HepG2 (cell line): ENCODE data around the gene NDUFS7. TPM values are rescaled to one million over a fixed set of nuclear protein-coding genes. Genes with fewer than 3 reads are reported as not detected.

ENCODE experiments used
- ATF7 ChIP-seq, 2 experiments: fragments of 450-650 bp in 1 of 2; sonication (generic) in 1 of 2; formaldehyde crosslinking in 1 of 2; IDR thresholded peaks; 2 replicates each; pipeline versions ENCODE4 v1.4.0 to v1.6.1; 2016 to 2020; ENCODE audit warnings: antibody characterized with exemption in 1 of 2, mild to moderate bottlenecking in 1 of 2, missing genetic modification reagents in 1 of 2
- HNRNPUL1 ChIP-seq: fragments of 200-400 bp; formaldehyde crosslinking; IDR thresholded peaks from 2 replicates; pipeline ENCODE4 v1.6.1; 2017; ENCODE audit warnings: low read depth, mild to moderate bottlenecking, low read length, moderate library complexity
- NFE2 ChIP-seq: sonication (generic); formaldehyde crosslinking; IDR thresholded peaks from 2 replicates; pipeline ENCODE4 v1.4.0; 2020; ENCODE audit warnings: missing genetic modification reagents
- SP1 ChIP-seq, 2 experiments: fragments of 450-650 bp in 1 of 2; sonication (generic) in 1 of 2; formaldehyde crosslinking in 1 of 2; IDR thresholded peaks; 2 replicates each; pipeline versions ENCODE4 v1.4.0 to v1.6.1; 2016 to 2020; ENCODE audit warnings: missing genetic modification reagents in 1 of 2
- SP140L ChIP-seq: sonication (generic); formaldehyde crosslinking; IDR thresholded peaks from 2 replicates; pipeline ENCODE4 v1.4.0; 2020; ENCODE audit warnings: missing genetic modification reagents, borderline replicate concordance
- ZNF3 ChIP-seq: IDR thresholded peaks from 2 replicates; pipeline ENCODE4 v1.7.0; 2017; ENCODE audit warnings: inconsistent platforms
- polyA plus RNA-seq, 8 experiments: library from polyadenylated mRNA; depleted of rRNA in 3 of 8; stranded (reverse) in 7 of 8; unstranded in 1 of 8; fragments of >200 nt; fragmentation: Illumina TruSeq in 4 of 8; extraction: Trizol in 4 of 8; gene quantifications; 2 replicates each; pipeline versions ENCODE4 v1.2.1 to v1.2.3, GENCODE V29; 2011 to 2016; ENCODE audit warnings: low read depth in 4 of 8, missing spikeins in 1 of 8, mixed read lengths in 1 of 8; ENCODE audit not compliant: insufficient read depth in 1 of 8
- total RNA-seq, 5 experiments: library from RNA; depleted of rRNA; stranded (reverse); fragments of >200 nt; fragmentation: Illumina TruSeq; extraction: Trizol; gene quantifications; 2 replicates each; pipeline ENCODE4 v1.2.3, GENCODE V29; 2016; ENCODE audit warnings: low read depth in 1 of 5
- TF ChIP-seq, protein P1 (sequence below): sonication (generic); formaldehyde crosslinking; IDR thresholded peaks from 2 replicates; pipeline ENCODE4 v1.4.0; 2020; ENCODE audit warnings: missing genetic modification reagents
- TF ChIP-seq, protein P2 (sequence below): IDR thresholded peaks from 2 replicates; pipeline ENCODE4 v1.6.1; 2016; ENCODE audit warnings: control low read depth
- TF ChIP-seq, protein P3 (sequence below): sonication (generic); formaldehyde crosslinking; IDR thresholded peaks from 2 replicates; pipeline ENCODE4 v1.5.0; 2020; ENCODE audit warnings: mild to moderate bottlenecking, missing genetic modification reagents
- TF ChIP-seq, protein P4 (sequence below): IDR thresholded peaks from 2 replicates; pipeline ENCODE4 v1.6.1; 2016
- TF ChIP-seq, protein P5 (sequence below): sonication (generic); formaldehyde crosslinking; IDR thresholded peaks from 2 replicates; pipeline ENCODE4 v1.4.0; 2020; ENCODE audit warnings: missing genetic modification reagents
- TF ChIP-seq, protein P6 (sequence below): sonication (generic); formaldehyde crosslinking; IDR thresholded peaks from 2 replicates; pipeline ENCODE4 v1.4.0; 2020; ENCODE audit warnings: missing genetic modification reagents, borderline replicate concordance
- TF ChIP-seq, protein P7 (sequence below): sonication (generic); formaldehyde crosslinking; IDR thresholded peaks from 2 replicates; pipeline ENCODE4 v1.8.0; 2022; ENCODE audit warnings: low read depth, missing genetic modification reagents
- TF ChIP-seq, protein P8 (sequence below): sonication (generic); formaldehyde crosslinking; IDR thresholded peaks from 2 replicates; pipeline ENCODE4 v1.8.1; 2023; ENCODE audit warnings: mild to moderate bottlenecking, missing genetic modification reagents, borderline replicate concordance

Gene NDUFS7
- total and polyA plus RNA-seq, 2 of the 13 experiments (the other 11 are each of a cell fraction or from before 2014, with no cell fraction given), result 34.3 to 66.9 TPM

DNA sequence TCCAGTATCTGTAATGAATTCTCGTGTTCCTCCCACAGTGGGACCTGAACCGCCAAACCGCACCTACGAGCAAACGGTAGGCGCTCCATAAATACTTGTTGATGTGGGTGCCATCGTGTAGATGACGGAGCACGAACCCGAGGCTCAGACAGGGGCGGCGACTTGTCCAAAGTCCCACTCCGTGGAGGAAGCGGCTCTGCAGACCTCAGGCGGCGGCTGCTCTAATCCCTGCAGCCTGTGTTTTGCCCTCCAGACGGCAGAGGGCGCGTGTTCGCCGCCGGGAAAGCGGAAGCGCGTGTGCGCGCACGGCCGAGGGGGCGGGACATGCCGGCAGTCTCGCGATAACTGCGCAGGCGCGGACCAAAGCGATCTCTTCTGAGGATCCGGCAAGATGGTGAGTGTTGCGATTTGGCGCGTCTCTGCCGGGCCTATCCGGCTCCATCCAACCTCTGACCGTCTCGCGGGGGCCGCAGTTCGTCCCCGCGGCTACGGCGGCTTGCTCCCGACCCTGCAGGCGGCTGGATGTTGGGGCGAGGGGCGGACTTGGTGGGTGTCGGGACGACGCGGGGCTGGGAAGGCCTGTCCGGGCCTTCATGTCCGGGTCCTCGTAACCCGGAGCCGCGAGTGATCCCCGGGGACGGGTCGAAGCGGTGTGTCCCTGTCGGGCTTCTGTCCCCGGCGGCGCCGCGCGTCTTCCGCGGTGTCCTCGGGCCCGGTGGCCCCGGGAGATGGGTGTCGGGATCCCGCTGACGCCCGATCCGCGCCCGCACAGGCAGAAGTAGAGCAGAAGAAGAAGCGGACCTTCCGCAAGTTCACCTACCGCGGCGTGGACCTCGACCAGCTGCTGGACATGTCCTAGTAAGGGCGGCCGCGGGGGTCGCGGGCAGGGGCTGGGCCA lies 54.6 kb downstream of the NDUFS7 start, which contains the start of gene RPS15 (continued):
- TF ChIP-seq, protein P1, sequence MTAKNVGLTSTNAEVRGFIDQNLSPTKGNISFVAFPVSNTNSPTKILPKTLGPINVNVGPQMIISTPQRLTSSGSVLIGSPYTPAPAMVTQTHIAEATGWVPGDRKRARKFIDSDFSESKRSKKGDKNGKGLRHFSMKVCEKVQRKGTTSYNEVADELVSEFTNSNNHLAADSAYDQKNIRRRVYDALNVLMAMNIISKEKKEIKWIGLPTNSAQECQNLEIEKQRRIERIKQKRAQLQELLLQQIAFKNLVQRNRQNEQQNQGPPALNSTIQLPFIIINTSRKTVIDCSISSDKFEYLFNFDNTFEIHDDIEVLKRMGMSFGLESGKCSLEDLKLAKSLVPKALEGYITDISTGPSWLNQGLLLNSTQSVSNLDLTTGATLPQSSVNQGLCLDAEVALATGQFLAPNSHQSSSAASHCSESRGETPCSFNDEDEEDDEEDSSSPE (CRISPR knock-in tag), result peak; percentile 86
- TF ChIP-seq, protein P2, sequence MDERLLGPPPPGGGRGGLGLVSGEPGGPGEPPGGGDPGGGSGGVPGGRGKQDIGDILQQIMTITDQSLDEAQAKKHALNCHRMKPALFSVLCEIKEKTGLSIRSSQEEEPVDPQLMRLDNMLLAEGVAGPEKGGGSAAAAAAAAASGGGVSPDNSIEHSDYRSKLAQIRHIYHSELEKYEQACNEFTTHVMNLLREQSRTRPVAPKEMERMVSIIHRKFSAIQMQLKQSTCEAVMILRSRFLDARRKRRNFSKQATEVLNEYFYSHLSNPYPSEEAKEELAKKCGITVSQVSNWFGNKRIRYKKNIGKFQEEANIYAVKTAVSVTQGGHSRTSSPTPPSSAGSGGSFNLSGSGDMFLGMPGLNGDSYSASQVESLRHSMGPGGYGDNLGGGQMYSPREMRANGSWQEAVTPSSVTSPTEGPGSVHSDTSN (CRISPR knock-in tag), result no peak
- TF ChIP-seq, protein P3, sequence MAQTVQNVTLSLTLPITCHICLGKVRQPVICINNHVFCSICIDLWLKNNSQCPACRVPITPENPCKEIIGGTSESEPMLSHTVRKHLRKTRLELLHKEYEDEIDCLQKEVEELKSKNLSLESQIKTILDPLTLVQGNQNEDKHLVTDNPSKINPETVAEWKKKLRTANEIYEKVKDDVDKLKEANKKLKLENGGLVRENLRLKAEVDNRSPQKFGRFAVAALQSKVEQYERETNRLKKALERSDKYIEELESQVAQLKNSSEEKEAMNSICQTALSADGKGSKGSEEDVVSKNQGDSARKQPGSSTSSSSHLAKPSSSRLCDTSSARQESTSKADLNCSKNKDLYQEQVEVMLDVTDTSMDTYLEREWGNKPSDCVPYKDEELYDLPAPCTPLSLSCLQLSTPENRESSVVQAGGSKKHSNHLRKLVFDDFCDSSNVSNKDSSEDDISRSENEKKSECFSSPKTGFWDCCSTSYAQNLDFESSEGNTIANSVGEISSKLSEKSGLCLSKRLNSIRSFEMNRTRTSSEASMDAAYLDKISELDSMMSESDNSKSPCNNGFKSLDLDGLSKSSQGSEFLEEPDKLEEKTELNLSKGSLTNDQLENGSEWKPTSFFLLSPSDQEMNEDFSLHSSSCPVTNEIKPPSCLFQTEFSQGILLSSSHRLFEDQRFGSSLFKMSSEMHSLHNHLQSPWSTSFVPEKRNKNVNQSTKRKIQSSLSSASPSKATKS (CRISPR knock-in tag), result no peak; the same call in 1 of the 2 replicates
- TF ChIP-seq, protein P4, sequence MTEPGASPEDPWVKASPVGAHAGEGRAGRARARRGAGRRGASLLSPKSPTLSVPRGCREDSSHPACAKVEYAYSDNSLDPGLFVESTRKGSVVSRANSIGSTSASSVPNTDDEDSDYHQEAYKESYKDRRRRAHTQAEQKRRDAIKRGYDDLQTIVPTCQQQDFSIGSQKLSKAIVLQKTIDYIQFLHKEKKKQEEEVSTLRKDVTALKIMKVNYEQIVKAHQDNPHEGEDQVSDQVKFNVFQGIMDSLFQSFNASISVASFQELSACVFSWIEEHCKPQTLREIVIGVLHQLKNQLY (CRISPR knock-in tag), result peak; percentile 86
- TF ChIP-seq ZNF3 (CRISPR knock-in tag) (no peak), ATF7 (IDR thresholded peaks at IDR 0.05) (no peak), ATF7 (CRISPR knock-in tag; IDR thresholded peaks at IDR 0.05) (no peak; the same call in 1 of the 2 replicates), SP140L (0 out of 2 replicates have a peak, but pooled peaks have one; percentile 50), NFE2 (CRISPR knock-in tag) (no peak), SP1 (IDR thresholded peaks at IDR 0.05) (0 out of 2 replicates have a peak, but pooled peaks have one; percentile 51), SP1 (CRISPR knock-in tag; IDR thresholded peaks at IDR 0.05) (peak; percentile 94), HNRNPUL1 (0 out of 2 replicates have a peak, but pooled peaks have one; percentile 47)
- TF ChIP-seq, protein P5, sequence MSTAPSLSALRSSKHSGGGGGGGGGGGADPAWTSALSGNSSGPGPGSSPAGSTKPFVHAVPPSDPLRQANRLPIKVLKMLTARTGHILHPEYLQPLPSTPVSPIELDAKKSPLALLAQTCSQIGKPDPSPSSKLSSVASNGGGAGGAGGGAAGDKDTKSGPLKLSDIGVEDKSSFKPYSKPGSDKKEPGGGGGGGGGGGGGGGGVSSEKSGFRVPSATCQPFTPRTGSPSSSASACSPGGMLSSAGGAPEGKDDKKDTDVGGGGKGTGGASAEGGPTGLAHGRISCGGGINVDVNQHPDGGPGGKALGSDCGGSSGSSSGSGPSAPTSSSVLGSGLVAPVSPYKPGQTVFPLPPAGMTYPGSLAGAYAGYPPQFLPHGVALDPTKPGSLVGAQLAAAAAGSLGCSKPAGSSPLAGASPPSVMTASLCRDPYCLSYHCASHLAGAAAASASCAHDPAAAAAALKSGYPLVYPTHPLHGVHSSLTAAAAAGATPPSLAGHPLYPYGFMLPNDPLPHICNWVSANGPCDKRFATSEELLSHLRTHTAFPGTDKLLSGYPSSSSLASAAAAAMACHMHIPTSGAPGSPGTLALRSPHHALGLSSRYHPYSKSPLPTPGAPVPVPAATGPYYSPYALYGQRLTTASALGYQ (CRISPR knock-in tag), result peak; percentile 87; the same call in 1 of the 2 replicates
- TF ChIP-seq, protein P6, sequence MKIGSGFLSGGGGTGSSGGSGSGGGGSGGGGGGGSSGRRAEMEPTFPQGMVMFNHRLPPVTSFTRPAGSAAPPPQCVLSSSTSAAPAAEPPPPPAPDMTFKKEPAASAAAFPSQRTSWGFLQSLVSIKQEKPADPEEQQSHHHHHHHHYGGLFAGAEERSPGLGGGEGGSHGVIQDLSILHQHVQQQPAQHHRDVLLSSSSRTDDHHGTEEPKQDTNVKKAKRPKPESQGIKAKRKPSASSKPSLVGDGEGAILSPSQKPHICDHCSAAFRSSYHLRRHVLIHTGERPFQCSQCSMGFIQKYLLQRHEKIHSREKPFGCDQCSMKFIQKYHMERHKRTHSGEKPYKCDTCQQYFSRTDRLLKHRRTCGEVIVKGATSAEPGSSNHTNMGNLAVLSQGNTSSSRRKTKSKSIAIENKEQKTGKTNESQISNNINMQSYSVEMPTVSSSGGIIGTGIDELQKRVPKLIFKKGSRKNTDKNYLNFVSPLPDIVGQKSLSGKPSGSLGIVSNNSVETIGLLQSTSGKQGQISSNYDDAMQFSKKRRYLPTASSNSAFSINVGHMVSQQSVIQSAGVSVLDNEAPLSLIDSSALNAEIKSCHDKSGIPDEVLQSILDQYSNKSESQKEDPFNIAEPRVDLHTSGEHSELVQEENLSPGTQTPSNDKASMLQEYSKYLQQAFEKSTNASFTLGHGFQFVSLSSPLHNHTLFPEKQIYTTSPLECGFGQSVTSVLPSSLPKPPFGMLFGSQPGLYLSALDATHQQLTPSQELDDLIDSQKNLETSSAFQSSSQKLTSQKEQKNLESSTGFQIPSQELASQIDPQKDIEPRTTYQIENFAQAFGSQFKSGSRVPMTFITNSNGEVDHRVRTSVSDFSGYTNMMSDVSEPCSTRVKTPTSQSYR (CRISPR knock-in tag), result peak; percentile 31; the same call in 1 of the 2 replicates
- TF ChIP-seq, protein P7, sequence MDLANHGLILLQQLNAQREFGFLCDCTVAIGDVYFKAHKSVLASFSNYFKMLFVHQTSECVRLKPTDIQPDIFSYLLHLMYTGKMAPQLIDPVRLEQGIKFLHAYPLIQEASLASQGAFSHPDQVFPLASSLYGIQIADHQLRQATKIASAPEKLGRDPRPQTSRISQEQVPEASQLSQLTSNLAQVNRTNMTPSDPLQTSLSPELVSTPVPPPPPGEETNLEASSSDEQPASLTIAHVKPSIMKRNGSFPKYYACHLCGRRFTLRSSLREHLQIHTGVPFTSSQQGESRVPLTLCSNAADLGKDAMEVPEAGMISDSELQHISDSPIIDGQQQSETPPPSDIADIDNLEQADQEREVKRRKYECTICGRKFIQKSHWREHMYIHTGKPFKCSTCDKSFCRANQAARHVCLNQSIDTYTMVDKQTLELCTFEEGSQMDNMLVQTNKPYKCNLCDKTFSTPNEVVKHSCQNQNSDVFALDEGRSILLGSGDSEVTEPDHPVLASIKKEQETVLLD (CRISPR knock-in tag), result peak; percentile 72
- TF ChIP-seq, protein P8, sequence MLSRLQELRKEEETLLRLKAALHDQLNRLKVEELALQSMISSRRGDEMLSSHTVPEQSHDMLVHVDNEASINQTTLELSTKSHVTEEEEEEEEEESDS, result no peak
